ENCODE measurements around the gene MAP7D2. TPM values are rescaled to one million over a fixed set of nuclear protein-coding genes. Genes with fewer than 3 reads are reported as not detected.

Gene MAP7D2
- total and polyA plus RNA-seq, 9 of the 15 experiments (the other 6 are each of a cell fraction or from before 2014, with no cell fraction given): 0.01 to 0.04 (median 0.03) TPM; not detected in 4

DNA sequence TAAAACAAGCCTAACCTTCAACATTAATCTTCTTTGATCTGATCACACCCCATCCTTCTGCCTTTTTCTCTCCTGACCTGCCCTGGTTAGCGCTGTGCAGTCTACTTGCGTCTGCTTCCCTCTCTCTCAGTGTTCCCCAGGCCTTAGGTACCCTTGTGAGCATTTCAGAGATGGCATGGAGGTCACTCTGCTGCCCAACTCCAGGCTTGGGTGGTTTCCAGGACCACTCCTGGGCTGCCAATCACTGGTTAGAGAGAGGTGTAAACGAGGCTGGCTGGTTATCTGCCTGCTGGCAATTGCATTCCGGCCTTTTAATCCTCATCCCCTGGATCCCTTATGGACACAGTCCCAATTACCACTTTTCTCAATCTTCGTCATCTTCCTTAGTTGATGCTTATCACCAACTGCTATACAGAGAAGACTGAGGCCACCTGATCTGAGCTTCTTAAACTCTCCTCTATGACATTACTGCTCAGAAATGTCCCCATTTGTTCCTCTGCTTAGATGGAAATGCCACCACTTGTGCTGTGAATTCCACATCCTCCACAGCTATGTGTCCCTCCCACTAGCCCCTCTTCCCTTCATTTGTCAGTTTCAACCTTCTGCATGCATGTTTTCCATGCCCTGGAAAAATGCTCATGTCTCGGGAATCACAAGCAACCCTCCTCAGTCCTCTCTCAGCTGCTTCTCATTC is 96.9 kb downstream of the MAP7D2 start (continued):
- TF ChIP-seq, protein P1, sequence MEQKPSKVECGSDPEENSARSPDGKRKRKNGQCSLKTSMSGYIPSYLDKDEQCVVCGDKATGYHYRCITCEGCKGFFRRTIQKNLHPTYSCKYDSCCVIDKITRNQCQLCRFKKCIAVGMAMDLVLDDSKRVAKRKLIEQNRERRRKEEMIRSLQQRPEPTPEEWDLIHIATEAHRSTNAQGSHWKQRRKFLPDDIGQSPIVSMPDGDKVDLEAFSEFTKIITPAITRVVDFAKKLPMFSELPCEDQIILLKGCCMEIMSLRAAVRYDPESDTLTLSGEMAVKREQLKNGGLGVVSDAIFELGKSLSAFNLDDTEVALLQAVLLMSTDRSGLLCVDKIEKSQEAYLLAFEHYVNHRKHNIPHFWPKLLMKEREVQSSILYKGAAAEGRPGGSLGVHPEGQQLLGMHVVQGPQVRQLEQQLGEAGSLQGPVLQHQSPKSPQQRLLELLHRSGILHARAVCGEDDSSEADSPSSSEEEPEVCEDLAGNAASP (IDR thresholded peaks at IDR 0.05): no peak
- no peak for TF ChIP-seq ZBTB8A (IDR thresholded peaks at IDR 0.05; ENCODE audit: partially characterized antibody)
- no peak for TF ChIP-seq KLF6 (CRISPR knock-in tag; IDR thresholded peaks at IDR 0.05; ENCODE audit: borderline replicate concordance)
- TF ChIP-seq ZNF583 (CRISPR knock-in tag; IDR thresholded peaks at IDR 0.05): no peak

DNA sequence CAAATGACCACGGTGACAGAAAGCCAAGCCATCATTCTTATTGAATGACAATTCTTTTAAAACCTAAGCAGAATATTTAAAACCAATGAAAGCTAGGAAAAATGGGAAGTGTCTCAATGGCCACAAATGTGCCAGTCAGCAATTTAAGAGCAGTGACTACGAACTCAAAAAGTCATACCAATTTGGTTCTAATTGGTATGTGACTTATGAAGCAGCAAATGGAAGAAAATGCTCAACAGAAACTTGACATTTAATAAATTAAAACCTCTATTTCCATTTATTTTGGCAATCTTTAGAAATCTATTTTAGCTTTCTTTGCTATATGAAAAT is 100.1 kb downstream of the MAP7D2 start:
- Histone ChIP-seq H2AFZ (ENCODE audit: low read depth, low read length) (no peak overlapping the region), H3K9me1 (ENCODE audit: control insufficient read depth, insufficient read depth, low read length) (no peaks in the 10 kb centered on the region), H3K4me1 (replicated peaks in 1 of 2; ENCODE audit: control insufficient read depth in 2 of 2, insufficient read depth in 2 of 2, low read length in 2 of 2) (no peaks in the 10 kb centered on the region), H4K20me1 (replicated peaks; ENCODE audit: control insufficient read depth, insufficient read depth, low read length) (no peaks in the 10 kb centered on the region), H3K79me2 (ENCODE audit: control insufficient read depth, insufficient read depth, low read length) (no peaks in the 10 kb centered on the region), H3K4me2 (ENCODE audit: insufficient read depth, low read length) (no peak overlapping the region), H3K27me3 (ENCODE audit: control insufficient read depth in 2 of 2, insufficient read depth in 2 of 2, low read length in 2 of 2) (peaks cover 0 to 5% of the 10 kb centered on the region in 2 experiments; a peak in 2 of 5 replicates), H3K36me3 (ENCODE audit: control insufficient read depth, insufficient read depth, low read length) (no peaks in the 10 kb centered on the region), H3K9me3 (replicated peaks; ENCODE audit: control insufficient read depth, insufficient read depth, low read depth, low read length) (no peaks in the 10 kb centered on the region), H3K9ac (ENCODE audit: insufficient read depth in 1 of 2, low read depth in 2 of 2, low read length in 2 of 2) (no peak overlapping the region), H3K27ac (ENCODE audit: extremely low read depth, low read depth, low read length) (no peak overlapping the region), H3K4me3 (no peak overlapping the region)
- 0% methylated on average over 2 of the region's 2 CpGs for WGBS (ENCODE audit: insufficient coverage, low coverage, missing lambda C conversion rate)
- intact Hi-C loops (cut with micrococcal nuclease): no loop called here
- in situ Hi-C loops (cut with MboI): no loop called here
- POLR2A ChIA-PET: no interaction called here
- TF ChIP-seq ZNF239 (CRISPR knock-in tag; IDR thresholded peaks at IDR 0.05): no peak
- TF ChIP-seq ZNF316 (IDR thresholded peaks at IDR 0.05): peak; percentile 76
- TF ChIP-seq MAFG (tag; conservative IDR thresholded peaks at IDR 0.05): peak; percentile 71
- TF ChIP-seq C11orf30 (IDR thresholded peaks at IDR 0.05; ENCODE audit: low read depth): peak; percentile 70
- TF ChIP-seq MAFF (IDR thresholded peaks at IDR 0.05; ENCODE audit: low read length): peak; percentile 74
- TF ChIP-seq MAFK (IDR thresholded peaks at IDR 0.05; ENCODE audit: low read length): peak; percentile 70
- TF ChIP-seq, protein P2, sequence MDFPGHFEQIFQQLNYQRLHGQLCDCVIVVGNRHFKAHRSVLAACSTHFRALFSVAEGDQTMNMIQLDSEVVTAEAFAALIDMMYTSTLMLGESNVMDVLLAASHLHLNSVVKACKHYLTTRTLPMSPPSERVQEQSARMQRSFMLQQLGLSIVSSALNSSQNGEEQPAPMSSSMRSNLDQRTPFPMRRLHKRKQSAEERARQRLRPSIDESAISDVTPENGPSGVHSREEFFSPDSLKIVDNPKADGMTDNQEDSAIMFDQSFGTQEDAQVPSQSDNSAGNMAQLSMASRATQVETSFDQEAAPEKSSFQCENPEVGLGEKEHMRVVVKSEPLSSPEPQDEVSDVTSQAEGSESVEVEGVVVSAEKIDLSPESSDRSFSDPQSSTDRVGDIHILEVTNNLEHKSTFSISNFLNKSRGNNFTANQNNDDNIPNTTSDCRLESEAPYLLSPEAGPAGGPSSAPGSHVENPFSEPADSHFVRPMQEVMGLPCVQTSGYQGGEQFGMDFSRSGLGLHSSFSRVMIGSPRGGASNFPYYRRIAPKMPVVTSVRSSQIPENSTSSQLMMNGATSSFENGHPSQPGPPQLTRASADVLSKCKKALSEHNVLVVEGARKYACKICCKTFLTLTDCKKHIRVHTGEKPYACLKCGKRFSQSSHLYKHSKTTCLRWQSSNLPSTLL (IDR thresholded peaks at IDR 0.05): no peak
- TF ChIP-seq, protein P3, sequence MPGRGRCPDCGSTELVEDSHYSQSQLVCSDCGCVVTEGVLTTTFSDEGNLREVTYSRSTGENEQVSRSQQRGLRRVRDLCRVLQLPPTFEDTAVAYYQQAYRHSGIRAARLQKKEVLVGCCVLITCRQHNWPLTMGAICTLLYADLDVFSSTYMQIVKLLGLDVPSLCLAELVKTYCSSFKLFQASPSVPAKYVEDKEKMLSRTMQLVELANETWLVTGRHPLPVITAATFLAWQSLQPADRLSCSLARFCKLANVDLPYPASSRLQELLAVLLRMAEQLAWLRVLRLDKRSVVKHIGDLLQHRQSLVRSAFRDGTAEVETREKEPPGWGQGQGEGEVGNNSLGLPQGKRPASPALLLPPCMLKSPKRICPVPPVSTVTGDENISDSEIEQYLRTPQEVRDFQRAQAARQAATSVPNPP (IDR thresholded peaks at IDR 0.05; ENCODE audit: borderline replicate concordance, insufficient read depth, insufficient read length): no peak
- BruUV-seq (replicated peaks): no TSS peak
- CTCF ChIA-PET (ENCODE audit: low intra/inter-chr PET ratio): no interaction called here
- DNase-seq (ENCODE audit: extremely low read depth in 1 of 4, low spot score in 3 of 4): no peak
- no peak for ATAC-seq
- no peak for FAIRE-seq
